HCT116 (cell line): ENCODE measurements around the gene ZNF548. TPM values are rescaled to one million over a fixed set of nuclear protein-coding genes. Genes with fewer than 3 reads are reported as not detected.

ENCODE experiments used
- ATAC-seq: fragments of 200-7000 bp; cut with Tn5 transposase; 2 replicates; pipeline ENCODE4 v1.9.1; 2020; ENCODE audit warnings: mild to moderate bottlenecking, moderate library complexity
- BruUV-seq: library from RNA; stranded (reverse); fragments of 400-500 nt; replicated peaks from 2 replicates; lab custom pipeline; 2021; lab: Mats Ljungman, UMichigan
- CTCF ChIA-PET: fragments of 300-600 bp; sonication (Branson Sonifier 250); formaldehyde crosslinking; loops from one replicate; lab custom pipeline; 2021; ENCODE audit warnings: antibody characterized with exemption; lab: Charles Lee
- POLR2A ChIA-PET: fragments of 300-600, 350-600 bp; sonication (Branson Sonifier 250); formaldehyde crosslinking; loops from one replicate; lab custom pipeline; 2021; ENCODE audit warnings: antibody characterized with exemption; lab: Charles Lee
- RAD21 ChIA-PET, 2 experiments: fragments of 300-600 bp; sonication (Branson Sonifier 250); formaldehyde crosslinking; loops; one replicate each; lab custom pipeline; 2023; ENCODE audit warnings: low total read pairs in 2 of 2; ENCODE audit not compliant: uncharacterized antibody in 2 of 2, unreplicated experiment in 2 of 2, low non-redundant PET in 1 of 2; lab: Charles Lee
- DNase-seq: peaks from one replicate; pipeline ENCODE4 v3.0.0-alpha.2; 2010; ENCODE audit warnings: low read depth, low spot score
- H2AFZ ChIP-seq: fragments of 200-600 bp; shearing (Covaris generic), sonication (generic); 2 replicates; pipeline ENCODE4 v1.6.1; 2017; ENCODE audit warnings: low read depth, mixed run types, mixed read lengths, antibody characterized with exemption, low read length; ENCODE audit not compliant: poor library complexity, severe bottlenecking
- H3K27ac ChIP-seq: 2 replicates; pipeline ENCODE4 v1.5.1; 2012; ENCODE audit warnings: low read depth, low read length
- H3K27me3 ChIP-seq: fragments of 200-600 bp; sonication (generic); 2 replicates; pipeline ENCODE4 v1.6.1; 2016; ENCODE audit warnings: mixed run types, low read length, mixed read lengths; ENCODE audit not compliant: insufficient read depth
- H3K36me3 ChIP-seq, 2 experiments: fragments of 200-500 bp in 1 of 2; fragments of 200-600 bp in 1 of 2; sonication (Bioruptor generic) in 1 of 2; sonication (generic) in 1 of 2; 2 replicates each; pipeline versions ENCODE4 v1.5.1 to v1.6.1; 2014 to 2016; ENCODE audit warnings: low read length in 2 of 2, inconsistent platforms in 1 of 2, mixed read lengths in 1 of 2, mixed run types in 1 of 2; ENCODE audit not compliant: insufficient read depth in 2 of 2, control insufficient read depth in 1 of 2
- H3K4me1 ChIP-seq, 2 experiments: fragments of 200-600 bp in 1 of 2; sonication (generic) in 1 of 2; 2 replicates each; pipeline versions ENCODE4 v1.5.1 to v1.6.1; 2012 to 2017; ENCODE audit warnings: low read length in 2 of 2, inconsistent platforms in 1 of 2, mild to moderate bottlenecking in 1 of 2, mixed read lengths in 1 of 2, mixed run types in 1 of 2, moderate library complexity in 1 of 2; ENCODE audit not compliant: insufficient read depth in 2 of 2, control insufficient read depth in 1 of 2
- H3K4me2 ChIP-seq: fragments of 200-600 bp; sonication (generic); 2 replicates; pipeline ENCODE4 v1.6.1; 2017; ENCODE audit warnings: mixed run types, low read length, mixed read lengths
- H3K4me3 ChIP-seq, 2 experiments: fragments of 200-600 bp in 1 of 2; sonication (generic) in 1 of 2; replicated peaks in 1 of 2; 2 replicates each; pipeline ENCODE4 v1.5.1; 2011 to 2016; ENCODE audit warnings: low read length in 2 of 2, control low read depth in 1 of 2, low read depth in 1 of 2, mild to moderate bottlenecking in 1 of 2, mixed read lengths in 1 of 2, mixed run types in 1 of 2
- H3K79me2 ChIP-seq: fragments of 200-600 bp; sonication (generic); 2 replicates; pipeline ENCODE4 v1.6.1; 2017; ENCODE audit warnings: mild to moderate bottlenecking, mixed run types, low read length, moderate library complexity, mixed read lengths; ENCODE audit not compliant: insufficient read depth
- H3K9ac ChIP-seq: fragments of 200-600 bp; sonication (generic); 2 replicates; pipeline ENCODE4 v1.6.1; 2016; ENCODE audit warnings: low read length, mixed read lengths
- H3K9me2 ChIP-seq: fragments of 200-600 bp; sonication (generic), shearing (Covaris generic); 2 replicates; pipeline ENCODE4 v1.6.1; 2017; ENCODE audit warnings: mixed run types, mild to moderate bottlenecking, moderate library complexity; ENCODE audit not compliant: insufficient read depth
- H3K9me3 ChIP-seq, 2 experiments: fragments of 200-500 bp in 1 of 2; fragments of 200-600 bp in 1 of 2; sonication (Bioruptor generic) in 1 of 2; sonication (generic) in 1 of 2; 2 replicates each; pipeline ENCODE4 v1.6.1; 2014 to 2017; ENCODE audit warnings: low read length in 2 of 2, mixed read lengths in 2 of 2, inconsistent platforms in 1 of 2, low read depth in 1 of 2, mild to moderate bottlenecking in 1 of 2, mixed run types in 1 of 2, moderate library complexity in 1 of 2; ENCODE audit not compliant: control insufficient read depth in 1 of 2, insufficient read depth in 1 of 2
- H4K20me1 ChIP-seq: fragments of 200-600 bp; sonication (generic), shearing (Covaris generic); 2 replicates; pipeline ENCODE4 v1.6.1; 2017; ENCODE audit warnings: mixed run types, mild to moderate bottlenecking, moderate library complexity; ENCODE audit not compliant: insufficient read depth
- CBX3 ChIP-seq: IDR thresholded peaks from 2 replicates; pipeline ENCODE4 v1.6.1; 2012; ENCODE audit warnings: low read depth
- CEBPB ChIP-seq: IDR thresholded peaks from 2 replicates; pipeline ENCODE4 v1.6.1; 2012; ENCODE audit warnings: low read depth
- EGR1 ChIP-seq: IDR thresholded peaks from 2 replicates; pipeline ENCODE4 v1.6.1; 2012; ENCODE audit warnings: low read depth
- FOSL1 ChIP-seq: IDR thresholded peaks from 2 replicates; pipeline ENCODE4 v1.6.1; 2012; ENCODE audit warnings: low read depth
- POLR2A ChIP-seq: IDR thresholded peaks from 2 replicates; pipeline ENCODE4 v1.7.0; 2011; ENCODE audit warnings: borderline replicate concordance; ENCODE audit not compliant: insufficient read depth, insufficient read length; ENCODE audit errors: extremely low read depth
- POLR2AphosphoS5 ChIP-seq: IDR thresholded peaks from 2 replicates; pipeline ENCODE4 v1.6.1; 2011; ENCODE audit warnings: mild to moderate bottlenecking, low read depth, low read length, moderate library complexity
- SIN3A ChIP-seq: IDR thresholded peaks from 2 replicates; pipeline ENCODE4 v1.6.1; 2012; ENCODE audit warnings: low read depth
- SP1 ChIP-seq: IDR thresholded peaks from 2 replicates; pipeline ENCODE4 v1.6.1; 2012; ENCODE audit warnings: low read depth
- YY1 ChIP-seq: IDR thresholded peaks from 2 replicates; pipeline ENCODE4 v1.6.1; 2011; ENCODE audit warnings: low read length, low read depth, moderate library complexity, mild to moderate bottlenecking; ENCODE audit not compliant: insufficient replicate concordance; ENCODE audit errors: extremely low read depth
- ZFX ChIP-seq: fragments of 450-650 bp; IDR thresholded peaks from 2 replicates; pipeline ENCODE4 v1.6.1; 2017
- intact Hi-C: fragments of 100-400 bp; cut with micrococcal nuclease; formaldehyde crosslinking; loops from 2 replicates; pipeline ENCODE4 v1.10.0; 2022
- total RNA-seq: library from RNA; stranded (reverse); gene quantifications from one replicate; pipeline ENCODE4 v1.2.1, GENCODE V29; 2021; ENCODE audit not compliant: unreplicated experiment
- TF ChIP-seq, protein P1 (sequence below): IDR thresholded peaks from 2 replicates; pipeline ENCODE4 v1.6.1; 2012
- TF ChIP-seq, protein P2 (sequence below): IDR thresholded peaks from 2 replicates; pipeline ENCODE4 v1.6.1; 2012; ENCODE audit warnings: low read depth
- TF ChIP-seq, protein P3 (sequence below): IDR thresholded peaks from 2 replicates; pipeline ENCODE4 v1.6.1; 2011; ENCODE audit warnings: mild to moderate bottlenecking, low read length, moderate library complexity; ENCODE audit not compliant: insufficient replicate concordance; ENCODE audit errors: extremely low read depth

The ZNF548 gene
- total RNA-seq, 1 experiment from 2014 or later = 8.7 TPM

DNA sequence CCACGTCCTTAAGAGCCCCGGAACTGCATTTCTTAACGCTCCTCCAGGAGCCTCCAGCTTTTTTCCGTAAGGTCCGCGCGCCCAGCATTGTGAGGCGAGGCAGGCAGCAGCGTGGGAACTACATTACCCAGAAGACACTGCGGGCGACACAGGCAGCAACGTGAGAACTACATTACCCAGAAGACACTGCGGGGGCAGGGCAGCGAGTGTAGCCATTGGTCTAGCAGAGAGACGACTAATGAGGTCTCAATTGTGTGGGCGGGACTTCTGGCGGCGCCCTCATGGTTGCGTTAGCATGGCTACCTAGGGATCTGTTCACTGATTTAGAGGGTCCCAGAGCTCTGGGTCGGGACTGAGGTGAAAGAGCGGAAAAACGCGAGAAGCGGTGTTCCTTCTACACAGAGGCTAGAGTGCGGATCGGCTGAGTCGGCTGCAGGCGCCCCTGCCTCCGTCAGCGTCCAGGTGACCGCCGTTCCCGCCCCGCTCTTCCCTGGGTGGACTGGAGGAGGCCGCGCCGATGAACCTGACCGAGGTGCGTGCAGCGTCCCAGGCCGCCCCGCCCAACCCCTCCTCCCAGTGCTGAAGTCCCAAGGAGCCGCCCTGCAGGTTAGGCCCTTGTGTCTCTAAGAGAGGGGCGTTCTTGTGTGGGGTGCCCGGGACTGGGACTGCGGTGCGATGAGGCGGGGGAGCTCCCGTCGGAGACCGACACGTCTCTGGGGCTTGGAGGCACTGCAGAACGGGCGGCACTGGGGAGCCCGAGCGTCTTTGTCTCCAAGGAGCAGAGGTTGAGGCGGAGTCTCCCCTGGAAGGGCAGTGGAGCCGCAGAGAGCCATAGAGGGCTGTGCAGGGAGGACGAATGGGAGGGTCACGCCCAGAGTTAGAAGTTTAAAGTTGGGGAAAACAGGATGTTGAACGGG is 45.7 kb downstream of the ZNF548 start, which contains the start of gene ZNF749:
Gene ZNF749 (plus strand): TSS at position 264 of the 917 bp plus-strand sequence. CDS start 254 bp downstream, at position 518.
- no peaks in the 10 kb centered on the region for H4K20me1 ChIP-seq
- H3K9me3 ChIP-seq = no peaks in the 10 kb centered on the region; a peak in 1 of 4 replicates
- intact Hi-C loops = loop anchor here (10.0 kb wide), 1 partner anchor 139 kb away; the partner anchor contains the start of gene ZNF416
- H3K9me2 ChIP-seq = no peaks in the 10 kb centered on the region
- H3K27ac ChIP-seq = peak within 1 kb of the TSS; percentile 58
- ATAC-seq (peak; percentile 95), DNase-seq (peak; percentile 96)
- H3K27me3 ChIP-seq = no peaks in the 10 kb centered on the region
- H3K9ac ChIP-seq = peak within 1 kb of the TSS; percentile 84
- H3K4me2 ChIP-seq = peak within 1 kb of the TSS; percentile 97
- POLR2A ChIA-PET = interaction anchor here (0.6 to 1.1 kb wide), 4 partner anchors 9 to 246 kb away, joined by 3 read pairs; partner anchors contain the start of genes ZNF548 and ZNF551
- BruUV-seq = TSS peak; percentile 72
- CTCF ChIA-PET = no interaction called here
- H3K36me3 ChIP-seq = peaks cover 3 to 10% of the 10 kb centered on the region in 2 experiments; a peak in 1 of 4 replicates
- RAD21 ChIA-PET = no interaction called here
- H3K4me1 ChIP-seq = peaks cover 0 to 16% of the 10 kb centered on the region in 2 experiments; a peak in 3 of 4 replicates
- H2AFZ ChIP-seq = peak within 1 kb of the TSS; percentile 84
- peaks cover 46% of the 10 kb centered on the region for H3K79me2 ChIP-seq
- peak within 1 kb of the TSS; percentile 90 to 97 for H3K4me3 ChIP-seq
- TF ChIP-seq SP1 (peak; percentile 90), CBX3 (peak; percentile 8; the same call in 1 of the 2 replicates), POLR2AphosphoS5 (peak; percentile 85), EGR1 (peak; percentile 82), CEBPB (no peak), YY1 (peak; percentile 82), ZFX (peak; percentile 79), FOSL1 (no peak), SIN3A (peak; percentile 65; the same call in 1 of the 2 replicates), POLR2A (peak; percentile 84)
- TF ChIP-seq, protein P1, sequence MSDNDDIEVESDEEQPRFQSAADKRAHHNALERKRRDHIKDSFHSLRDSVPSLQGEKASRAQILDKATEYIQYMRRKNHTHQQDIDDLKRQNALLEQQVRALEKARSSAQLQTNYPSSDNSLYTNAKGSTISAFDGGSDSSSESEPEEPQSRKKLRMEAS = peak; percentile 81
- TF ChIP-seq, protein P2, sequence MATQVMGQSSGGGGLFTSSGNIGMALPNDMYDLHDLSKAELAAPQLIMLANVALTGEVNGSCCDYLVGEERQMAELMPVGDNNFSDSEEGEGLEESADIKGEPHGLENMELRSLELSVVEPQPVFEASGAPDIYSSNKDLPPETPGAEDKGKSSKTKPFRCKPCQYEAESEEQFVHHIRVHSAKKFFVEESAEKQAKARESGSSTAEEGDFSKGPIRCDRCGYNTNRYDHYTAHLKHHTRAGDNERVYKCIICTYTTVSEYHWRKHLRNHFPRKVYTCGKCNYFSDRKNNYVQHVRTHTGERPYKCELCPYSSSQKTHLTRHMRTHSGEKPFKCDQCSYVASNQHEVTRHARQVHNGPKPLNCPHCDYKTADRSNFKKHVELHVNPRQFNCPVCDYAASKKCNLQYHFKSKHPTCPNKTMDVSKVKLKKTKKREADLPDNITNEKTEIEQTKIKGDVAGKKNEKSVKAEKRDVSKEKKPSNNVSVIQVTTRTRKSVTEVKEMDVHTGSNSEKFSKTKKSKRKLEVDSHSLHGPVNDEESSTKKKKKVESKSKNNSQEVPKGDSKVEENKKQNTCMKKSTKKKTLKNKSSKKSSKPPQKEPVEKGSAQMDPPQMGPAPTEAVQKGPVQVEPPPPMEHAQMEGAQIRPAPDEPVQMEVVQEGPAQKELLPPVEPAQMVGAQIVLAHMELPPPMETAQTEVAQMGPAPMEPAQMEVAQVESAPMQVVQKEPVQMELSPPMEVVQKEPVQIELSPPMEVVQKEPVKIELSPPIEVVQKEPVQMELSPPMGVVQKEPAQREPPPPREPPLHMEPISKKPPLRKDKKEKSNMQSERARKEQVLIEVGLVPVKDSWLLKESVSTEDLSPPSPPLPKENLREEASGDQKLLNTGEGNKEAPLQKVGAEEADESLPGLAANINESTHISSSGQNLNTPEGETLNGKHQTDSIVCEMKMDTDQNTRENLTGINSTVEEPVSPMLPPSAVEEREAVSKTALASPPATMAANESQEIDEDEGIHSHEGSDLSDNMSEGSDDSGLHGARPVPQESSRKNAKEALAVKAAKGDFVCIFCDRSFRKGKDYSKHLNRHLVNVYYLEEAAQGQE = no peak
- TF ChIP-seq, protein P3, sequence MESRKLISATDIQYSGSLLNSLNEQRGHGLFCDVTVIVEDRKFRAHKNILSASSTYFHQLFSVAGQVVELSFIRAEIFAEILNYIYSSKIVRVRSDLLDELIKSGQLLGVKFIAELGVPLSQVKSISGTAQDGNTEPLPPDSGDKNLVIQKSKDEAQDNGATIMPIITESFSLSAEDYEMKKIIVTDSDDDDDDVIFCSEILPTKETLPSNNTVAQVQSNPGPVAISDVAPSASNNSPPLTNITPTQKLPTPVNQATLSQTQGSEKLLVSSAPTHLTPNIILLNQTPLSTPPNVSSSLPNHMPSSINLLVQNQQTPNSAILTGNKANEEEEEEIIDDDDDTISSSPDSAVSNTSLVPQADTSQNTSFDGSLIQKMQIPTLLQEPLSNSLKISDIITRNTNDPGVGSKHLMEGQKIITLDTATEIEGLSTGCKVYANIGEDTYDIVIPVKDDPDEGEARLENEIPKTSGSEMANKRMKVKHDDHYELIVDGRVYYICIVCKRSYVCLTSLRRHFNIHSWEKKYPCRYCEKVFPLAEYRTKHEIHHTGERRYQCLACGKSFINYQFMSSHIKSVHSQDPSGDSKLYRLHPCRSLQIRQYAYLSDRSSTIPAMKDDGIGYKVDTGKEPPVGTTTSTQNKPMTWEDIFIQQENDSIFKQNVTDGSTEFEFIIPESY = no peak
